MV-4-11 (cell line): ENCODE measurements around the gene MAT2B.
"Not testable (repeated sequence)": the region's sequence is repeated elsewhere in the genome, so short reads cannot be mapped to it uniquely, and the experiment has no call there.

Experiments
- DNase-seq: peaks from one replicate; lab custom pipeline; 2025; lab: John Stamatoyannopoulos, UW

Gene MAT2B

GRCh38 chr5:163503106-163504078 is 2.0 kb upstream of the MAT2B start:
- peak; percentile 86 for DNase-seq

- DNase-seq, result peak; percentile 73
Measured at GRCh38 chr5:163504079-163504931, 1.1 kb upstream of the MAT2B start.

- DNase-seq, result no peak
Measured at GRCh38 chr5:163505049-163505367, 411 bp upstream of the MAT2B start.

- no peak for DNase-seq
Measured at GRCh38 chr5:163506095-163506457, 657 bp downstream of the MAT2B start.

GRCh38 chr5:163506726-163507125 is 1.3 kb downstream of the MAT2B start:
- DNase-seq, result no peak

- no peak for DNase-seq
Measured at GRCh38 chr5:163508753-163509152, 3.3 kb downstream of the MAT2B start.

GRCh38 chr5:163509291-163509951 is 4.0 kb downstream of the MAT2B start:
- no peak for DNase-seq

- no peak for DNase-seq
Measured at GRCh38 chr5:163512526-163512925, 7.1 kb downstream of the MAT2B start.

GRCh38 chr5:163525096-163525495 is 19.7 kb downstream of the MAT2B start:
- no peak for DNase-seq

GRCh38 chr5:163529698-163530097 is 24.3 kb downstream of the MAT2B start:
- no peak for DNase-seq

- no peak for DNase-seq
Measured at GRCh38 chr5:163531272-163531671, 25.9 kb downstream of the MAT2B start.

- no peak for DNase-seq
Measured at GRCh38 chr5:163532171-163533084, 27.0 kb downstream of the MAT2B start.

- DNase-seq, result no peak
Measured at GRCh38 chr5:163533223-163533622, 27.8 kb downstream of the MAT2B start.

GRCh38 chr5:163534492-163535094 is 29.2 kb downstream of the MAT2B start:
- DNase-seq, result no peak

- no peak for DNase-seq
Measured at GRCh38 chr5:163535290-163535689, 29.9 kb downstream of the MAT2B start.

- not testable (repeated sequence) for DNase-seq
Measured at GRCh38 chr5:163536442-163536841, 31.0 kb downstream of the MAT2B start.

- no peak for DNase-seq
Measured at GRCh38 chr5:163540696-163541095, 35.3 kb downstream of the MAT2B start.

- no peak for DNase-seq
Measured at GRCh38 chr5:163542771-163543170, 37.4 kb downstream of the MAT2B start.

GRCh38 chr5:163544041-163544440 is 38.6 kb downstream of the MAT2B start:
- no peak for DNase-seq

GRCh38 chr5:163544836-163545235 is 39.4 kb downstream of the MAT2B start:
- no peak for DNase-seq

- no peak for DNase-seq
Measured at GRCh38 chr5:163548649-163549048, 43.2 kb downstream of the MAT2B start.
